Fibroblast of the aortic adventitia (primary cell): ENCODE results near the gene MEGF11. TPM values are rescaled to one million over a fixed set of nuclear protein-coding genes. Genes with fewer than 3 reads are reported as not detected.

Source experiments
- DNase-seq: peaks from one replicate; pipeline ENCODE4 v3.0.0-alpha.2; 2010; ENCODE audit warnings: low read depth
- H3K4me3 ChIP-seq: 2 replicates; pipeline ENCODE4 v1.5.1; 2011; ENCODE audit warnings: low read depth, mild to moderate bottlenecking, control low read depth, low read length, moderate library complexity
- CTCF ChIP-seq: IDR thresholded peaks from 2 replicates; pipeline ENCODE4 v1.5.1; 2011; ENCODE audit warnings: mild to moderate bottlenecking, low read length, control low read depth, inconsistent platforms; ENCODE audit not compliant: insufficient read depth
- total RNA-seq: library from RNA; depleted of rRNA; stranded (reverse); fragments of >200 nt; gene quantifications from 2 replicates; pipeline ENCODE4 v1.2.3, GENCODE V29; 2012; ENCODE audit warnings: low replicate concordance

Gene MEGF11
- total RNA-seq, 1 donor = 0.36 TPM

- no peak overlapping the region for H3K4me3 ChIP-seq
- no peak for TF ChIP-seq CTCF
- no peak for DNase-seq
Observed at GRCh38 chr15:66288093-66288492, 34.5 kb upstream of the MEGF11 start.

GRCh38 chr15:66287461-66288057, 34.0 kb upstream of the MEGF11 start:
- peak; percentile 59 for DNase-seq
- H3K4me3 ChIP-seq = no peak overlapping the region
- TF ChIP-seq CTCF = peak; percentile 53

- no peak for TF ChIP-seq CTCF
- H3K4me3 ChIP-seq = no peak overlapping the region
- no peak for DNase-seq
Observed at GRCh38 chr15:66285533-66286280, 32.2 kb upstream of the MEGF11 start.

GRCh38 chr15:66284271-66284670, 30.7 kb upstream of the MEGF11 start:
- no peak for TF ChIP-seq CTCF
- DNase-seq = no peak
- no peak overlapping the region for H3K4me3 ChIP-seq

GRCh38 chr15:66278671-66279070, 25.1 kb upstream of the MEGF11 start:
- no peak overlapping the region for H3K4me3 ChIP-seq
- TF ChIP-seq CTCF = no peak
- no peak for DNase-seq

GRCh38 chr15:66278056-66278455, 24.5 kb upstream of the MEGF11 start:
- TF ChIP-seq CTCF = no peak
- H3K4me3 ChIP-seq = no peak overlapping the region
- no peak for DNase-seq
